HK-2 (cell line): ENCODE results near the gene NOS1AP.
"Not testable (repeated sequence)": the region's sequence is repeated elsewhere in the genome, so short reads cannot be mapped to it uniquely, and the experiment has no call there.

Experiments used
- DNase-seq: peaks from one replicate; pipeline ENCODE4 v3.0.0-alpha.2; 2018; ENCODE audit not compliant: unreplicated experiment

NOS1AP gene

GRCh38 chr1:162195567-162195966 is 126.1 kb downstream of the NOS1AP start:
- no peak for DNase-seq

DNA sequence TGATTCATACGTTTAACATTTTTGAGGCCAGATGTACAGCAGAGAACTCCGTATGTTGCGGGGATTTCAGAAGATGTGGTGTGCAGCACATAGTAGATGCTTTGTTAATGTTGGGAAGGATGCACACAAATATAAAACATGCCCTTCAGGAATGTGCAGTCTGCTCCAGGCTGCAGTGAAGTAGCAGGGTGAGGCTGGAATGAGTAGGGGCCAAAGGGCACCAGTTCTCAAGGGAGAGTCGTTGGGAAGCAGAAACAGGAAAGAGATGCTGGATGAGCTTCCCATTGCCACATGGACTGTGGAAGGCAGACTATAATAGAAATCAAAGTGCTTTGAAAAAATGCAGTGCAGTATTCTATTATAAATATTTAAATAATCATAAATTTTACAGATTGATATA is 126.9 kb downstream of the NOS1AP start:
- no peak for DNase-seq

DNA sequence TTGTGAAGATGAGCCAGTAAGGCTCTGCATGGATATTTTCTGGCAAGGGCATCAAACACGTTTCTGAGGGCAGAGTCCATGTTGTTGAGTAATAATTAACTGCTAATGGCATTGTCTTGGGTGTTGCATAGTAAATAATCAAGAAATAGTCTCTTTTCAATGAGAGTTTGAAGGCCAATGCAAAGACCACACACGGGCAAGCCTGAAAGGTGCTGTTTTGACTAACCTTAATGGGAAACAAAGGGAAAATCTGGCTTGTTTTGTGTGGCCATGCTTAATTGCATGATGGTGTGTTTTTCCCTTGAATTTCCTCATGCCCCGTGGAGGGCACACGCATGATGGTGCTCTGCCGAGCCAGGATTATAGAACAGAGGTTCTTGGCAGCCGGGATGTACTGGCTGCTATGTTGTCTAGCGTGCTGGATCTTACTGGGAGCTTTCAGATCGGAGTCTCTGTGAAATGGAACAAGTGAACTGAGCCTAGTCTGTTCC is 127.6 kb downstream of the NOS1AP start:
- no peak for DNase-seq

GRCh38 chr1:162197615-162198421 is 128.3 kb downstream of the NOS1AP start:
- no peak for DNase-seq

GRCh38 chr1:162200096-162200847 is 130.8 kb downstream of the NOS1AP start:
- no peak for DNase-seq

- not testable (repeated sequence) for DNase-seq
These were observed 131.6 kb downstream of the NOS1AP start for GRCh38 chr1:162201062-162201461.

- DNase-seq, result no peak
These were observed 134.8 kb downstream of the NOS1AP start for GRCh38 chr1:162204129-162204822.

- DNase-seq, result no peak
These were observed 135.3 kb downstream of the NOS1AP start for GRCh38 chr1:162204823-162205155.

GRCh38 chr1:162206300-162206699 is 136.8 kb downstream of the NOS1AP start:
- no peak for DNase-seq

- no peak for DNase-seq
These were observed 137.5 kb downstream of the NOS1AP start for GRCh38 chr1:162206749-162207635.

GRCh38 chr1:162207862-162208261 is 138.4 kb downstream of the NOS1AP start:
- no peak for DNase-seq

- no peak for DNase-seq
These were observed 140.7 kb downstream of the NOS1AP start for GRCh38 chr1:162210196-162210595.

GRCh38 chr1:162212713-162213112 is 143.2 kb downstream of the NOS1AP start:
- DNase-seq, result no peak

DNA sequence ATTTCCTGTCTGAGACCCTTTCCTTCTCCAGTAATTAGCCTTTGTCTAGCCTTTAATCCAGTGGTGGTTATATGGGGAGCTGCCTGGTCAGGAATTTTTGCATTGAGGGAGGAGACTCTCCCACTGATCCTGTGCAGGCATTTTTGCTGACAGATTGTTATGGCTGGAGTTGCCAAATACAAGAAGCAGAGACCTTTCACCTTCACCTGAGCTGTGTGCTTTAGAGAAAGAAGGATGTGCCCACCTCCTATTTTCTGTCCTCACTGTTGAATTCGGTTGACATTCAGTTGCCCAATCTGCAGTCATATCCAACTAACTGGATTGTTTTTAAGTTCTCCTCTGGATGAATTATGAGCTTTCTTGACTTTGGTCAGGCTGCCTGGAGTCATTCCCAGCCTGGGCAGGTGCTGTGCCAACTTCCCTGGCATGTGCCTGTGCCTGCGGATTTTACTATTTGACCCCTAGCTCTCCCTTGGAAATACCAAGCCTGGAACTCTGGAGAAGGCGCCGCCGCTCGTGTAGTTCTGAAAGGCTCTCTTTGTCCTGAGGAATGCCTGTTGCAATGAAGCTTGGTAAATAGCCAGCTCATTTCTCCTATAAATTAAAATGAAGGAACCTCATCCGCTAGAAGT is 143.9 kb downstream of the NOS1AP start:
- DNase-seq, result no peak

DNA sequence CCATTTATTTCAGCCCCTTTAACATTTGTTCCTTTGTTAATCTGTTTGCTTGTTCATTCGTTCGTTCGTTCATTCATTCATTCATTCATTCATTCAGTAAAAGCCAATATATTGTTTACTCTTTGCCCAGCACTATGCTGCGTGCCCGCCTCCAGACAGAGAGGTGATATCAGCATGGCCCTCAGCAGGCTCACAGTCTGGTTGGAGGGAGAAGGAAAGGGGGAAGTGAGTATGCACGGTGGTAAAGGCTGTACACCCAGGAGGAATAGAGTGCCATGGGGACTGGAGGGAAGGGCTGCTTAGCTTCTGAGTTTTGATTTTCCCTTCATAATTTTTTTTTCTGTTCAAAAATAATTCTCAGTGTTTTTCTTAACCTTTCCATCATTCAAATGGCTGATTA is 144.7 kb downstream of the NOS1AP start:
- DNase-seq, result no peak

- DNase-seq, result no peak
These were observed 146.4 kb downstream of the NOS1AP start for GRCh38 chr1:162215902-162216301.

DNA sequence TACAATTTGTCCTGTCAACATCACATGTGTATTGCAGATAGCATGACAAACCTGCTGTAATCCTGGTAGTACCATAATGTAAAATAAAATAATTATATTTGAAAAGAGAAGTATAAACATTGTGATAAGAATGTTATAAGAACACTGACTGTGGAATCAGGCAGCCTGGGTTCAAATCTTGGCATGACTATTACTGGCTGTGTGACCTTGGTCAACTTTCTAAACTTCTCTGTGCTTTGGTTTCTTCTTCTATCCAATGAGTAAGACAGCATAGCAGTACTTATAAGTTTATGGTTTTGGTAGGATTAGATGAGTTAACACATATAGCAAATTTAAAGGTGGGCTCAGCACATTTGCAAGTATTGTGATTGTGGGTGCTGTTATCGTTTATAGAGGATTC is 147.1 kb downstream of the NOS1AP start:
- no peak for DNase-seq

- DNase-seq, result no peak
These were observed 148.2 kb downstream of the NOS1AP start for GRCh38 chr1:162217706-162218105.

- DNase-seq, result no peak
These were observed 149.1 kb downstream of the NOS1AP start for GRCh38 chr1:162218546-162218945.

- no peak for DNase-seq
These were observed 149.5 kb downstream of the NOS1AP start for GRCh38 chr1:162218975-162219374.

- DNase-seq, result no peak
These were observed 150.0 kb downstream of the NOS1AP start for GRCh38 chr1:162219461-162219860.
